ENCODE results near the gene LFNG.
"Not testable (repeated sequence)": the region's sequence is repeated elsewhere in the genome, so short reads cannot be mapped to it uniquely, and the experiment has no call there.

Gene LFNG

GRCh38 chr7:2553831-2554581 is 34.4 kb downstream of the LFNG start:
- no peak for DNase-seq

- DNase-seq: no peak
Observed at GRCh38 chr7:2554661-2555111, 35.1 kb downstream of the LFNG start.

- peak; percentile 84 for DNase-seq
Observed at GRCh38 chr7:2555121-2556052, 35.8 kb downstream of the LFNG start, which contains the start of gene BRAT1. BRAT1 (minus strand) TSS chr7:2555524; CDS start chr7:2554431, 1,093 bp downstream.

GRCh38 chr7:2558629-2559282 is 39.2 kb downstream of the LFNG start, which contains the start of gene IQCE:
IQCE (plus strand) TSS chr7:2558979; CDS start chr7:2559182, 203 bp downstream.
- DNase-seq: peak; percentile 75

GRCh38 chr7:2559283-2559950 is 39.8 kb downstream of the LFNG start:
- no peak for DNase-seq

- not testable (repeated sequence) for DNase-seq
Observed at GRCh38 chr7:2563955-2564354, 44.4 kb downstream of the LFNG start.

- DNase-seq: no peak
Observed at GRCh38 chr7:2564970-2565540, 45.5 kb downstream of the LFNG start.

GRCh38 chr7:2566348-2566889 is 46.8 kb downstream of the LFNG start:
- no peak for DNase-seq

- no peak for DNase-seq
Observed at GRCh38 chr7:2566890-2567678, 47.5 kb downstream of the LFNG start.

- DNase-seq: no peak
Observed at GRCh38 chr7:2567679-2568278, 48.2 kb downstream of the LFNG start.

- no peak for DNase-seq
Observed at GRCh38 chr7:2568521-2569223, 49.1 kb downstream of the LFNG start.

- no peak for DNase-seq
Observed at GRCh38 chr7:2569421-2569820, 49.8 kb downstream of the LFNG start.

- no peak for DNase-seq
Observed at GRCh38 chr7:2570021-2570420, 50.4 kb downstream of the LFNG start.

GRCh38 chr7:2571409-2571808 is 51.8 kb downstream of the LFNG start:
- no peak for DNase-seq

GRCh38 chr7:2572101-2572842 is 52.7 kb downstream of the LFNG start:
- DNase-seq: no peak

GRCh38 chr7:2573761-2574160 is 54.2 kb downstream of the LFNG start:
- no peak for DNase-seq

GRCh38 chr7:2575046-2575732 is 55.6 kb downstream of the LFNG start:
- DNase-seq: no peak

- DNase-seq: no peak
Observed at GRCh38 chr7:2575733-2576340, 56.3 kb downstream of the LFNG start.

All from DMS79 (cell line).